Body of pancreas (tissue), 4 donors: Measurements from ENCODE around the gene KRT34. TPM values are rescaled to one million over a fixed set of nuclear protein-coding genes. Genes with fewer than 3 reads are reported as not detected.
"Not testable (repeated sequence)": the region's sequence is repeated elsewhere in the genome, so short reads cannot be mapped to it uniquely, and the experiment has no call there.

Experiments used
- ATAC-seq: fragments of 150-250 bp; one replicate; pipeline ENCODE4 v1.9.1; 2016
- DNase-seq, 4 donors: peaks; one replicate each; pipeline ENCODE4 v3.0.0-alpha.2; 2019
- H3K27ac ChIP-seq, 4 donors: fragments of 200-600 bp; sonication (generic); 1 replicate in 3 of 4; 2 replicates in 1 of 4; pipeline versions ENCODE4 v1.5.1 to v1.6.1; 2016 to 2019; ENCODE audit warnings: mild to moderate bottlenecking in 1 of 4, mixed read lengths in 1 of 4, moderate library complexity in 1 of 4
- H3K27me3 ChIP-seq, 2 donors: fragments of 200-600 bp; sonication (generic); one replicate each; pipeline ENCODE4 v1.6.0; 2016; ENCODE audit warnings: mild to moderate bottlenecking in 1 of 2
- H3K36me3 ChIP-seq, 2 donors: fragments of 200-600 bp; sonication (generic); replicated peaks in 1 of 2; 2 replicates each; pipeline ENCODE4 v1.5.1; 2016; ENCODE audit warnings: low read depth in 2 of 2; ENCODE audit not compliant: insufficient read depth in 1 of 2
- H3K4me1 ChIP-seq: fragments of 200-600 bp; sonication (generic); one replicate; pipeline ENCODE4 v1.6.0; 2016
- H3K4me3 ChIP-seq, 2 donors: fragments of 200-600 bp; sonication (generic); 1 replicate in 1 of 2; 2 replicates in 1 of 2; pipeline ENCODE4 v1.5.1; 2016 to 2019
- H3K9me3 ChIP-seq, 3 donors: fragments of 200-600 bp; sonication (generic); 1 replicate in 2 of 3; 2 replicates in 1 of 3; pipeline ENCODE4 v1.5.1; 2016
- POLR2A ChIP-seq, 3 donors: fragments of 450-650 bp; IDR thresholded peaks; one replicate each; pipeline ENCODE4 v1.6.1; 2016; ENCODE audit warnings: antibody characterized with exemption in 3 of 3, mild to moderate bottlenecking in 2 of 3
- WGBS, 2 donors: methylation state at CpG; one replicate each; pipeline ENCODE4 v1.1.5; 2017; 5-methylcytosine and 5-hydroxymethylcytosine counted together
- intact Hi-C: fragments of 100-400 bp; cut with DNase I; formaldehyde crosslinking; loops from one replicate; pipeline ENCODE4 v1.15.1; 2023
- total RNA-seq, 2 donors: library from RNA; depleted of rRNA; stranded (reverse); fragments of >200 nt; gene quantifications; one replicate each; pipeline ENCODE4 v1.1.0, GENCODE V29; 2016
- TF ChIP-seq, protein P1 (sequence below), 7 experiments: fragments of 450-650 bp in 4 of 7; fragments of 200-600 bp in 3 of 7; sonication (generic) in 3 of 7; IDR thresholded peaks; one replicate each; pipeline ENCODE4 v1.5.1; 2016 to 2019; ENCODE audit warnings: antibody characterized with exemption in 7 of 7

Gene KRT34
- total RNA-seq, 2 donors from 2014 or later, result not detected

GRCh38 chr17:41351177-41351576 is 30.9 kb downstream of the KRT34 start:
- H3K9me3 ChIP-seq, result no peaks in the 10 kb centered on the region
- H3K27ac ChIP-seq, result no peak overlapping the region
- no peaks in the 10 kb centered on the region for H3K27me3 ChIP-seq
- H3K4me1 ChIP-seq, result no peaks in the 10 kb centered on the region
- DNase-seq (no peak), ATAC-seq (no peak)
- H3K36me3 ChIP-seq, result no peaks in the 10 kb centered on the region
- TF ChIP-seq, protein P1, sequence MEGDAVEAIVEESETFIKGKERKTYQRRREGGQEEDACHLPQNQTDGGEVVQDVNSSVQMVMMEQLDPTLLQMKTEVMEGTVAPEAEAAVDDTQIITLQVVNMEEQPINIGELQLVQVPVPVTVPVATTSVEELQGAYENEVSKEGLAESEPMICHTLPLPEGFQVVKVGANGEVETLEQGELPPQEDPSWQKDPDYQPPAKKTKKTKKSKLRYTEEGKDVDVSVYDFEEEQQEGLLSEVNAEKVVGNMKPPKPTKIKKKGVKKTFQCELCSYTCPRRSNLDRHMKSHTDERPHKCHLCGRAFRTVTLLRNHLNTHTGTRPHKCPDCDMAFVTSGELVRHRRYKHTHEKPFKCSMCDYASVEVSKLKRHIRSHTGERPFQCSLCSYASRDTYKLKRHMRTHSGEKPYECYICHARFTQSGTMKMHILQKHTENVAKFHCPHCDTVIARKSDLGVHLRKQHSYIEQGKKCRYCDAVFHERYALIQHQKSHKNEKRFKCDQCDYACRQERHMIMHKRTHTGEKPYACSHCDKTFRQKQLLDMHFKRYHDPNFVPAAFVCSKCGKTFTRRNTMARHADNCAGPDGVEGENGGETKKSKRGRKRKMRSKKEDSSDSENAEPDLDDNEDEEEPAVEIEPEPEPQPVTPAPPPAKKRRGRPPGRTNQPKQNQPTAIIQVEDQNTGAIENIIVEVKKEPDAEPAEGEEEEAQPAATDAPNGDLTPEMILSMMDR (IDR thresholded peaks at IDR 0.05), result no peak
- TF ChIP-seq POLR2A (IDR thresholded peaks at IDR 0.05), result no peak
- WGBS, 2 donors, result 55 to 72% methylated on average over 2 of the region's 2 CpGs
- no peak overlapping the region for H3K4me3 ChIP-seq
- intact Hi-C loops, result no loop called here

DNA sequence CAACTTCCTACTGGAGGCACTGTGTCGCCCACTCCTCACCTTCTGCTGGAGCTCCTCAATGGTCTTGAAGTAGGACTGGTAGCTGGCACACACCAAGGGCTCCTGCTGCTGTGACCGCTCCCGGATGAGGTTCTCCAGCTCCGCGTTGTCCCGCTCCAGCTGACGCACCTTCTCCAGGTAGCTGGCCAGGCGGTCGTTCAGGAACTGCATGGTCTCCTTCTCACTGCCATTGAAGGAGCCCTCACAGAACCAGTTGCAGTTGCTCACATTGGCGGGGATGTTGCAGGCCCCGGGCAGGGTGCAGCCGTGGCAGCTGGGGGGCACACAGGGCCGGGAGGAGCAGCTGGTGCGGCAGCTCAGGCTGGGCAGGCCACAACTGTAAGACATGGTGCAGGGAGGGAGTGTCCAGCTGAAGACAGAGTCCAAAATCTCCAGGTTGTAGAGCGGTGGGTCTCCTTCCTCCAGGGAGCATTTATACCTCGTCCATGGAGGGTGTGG is 31.7 kb downstream of the KRT34 start, which contains the start of gene KRT33A:
KRT33A (minus strand) TSS at position 448 of the 498 bp plus-strand sequence; CDS start at position 387, 61 bp downstream.
- ATAC-seq, H3K9me3 ChIP-seq, H3K36me3 ChIP-seq, DNase-seq, H3K4me3 ChIP-seq, H3K27me3 ChIP-seq, H3K27ac ChIP-seq, H3K4me1 ChIP-seq, intact Hi-C loops: not testable (repeated sequence)
- WGBS, 2 donors, result 79 to 86% methylated on average over 15 of the region's 16 CpGs

DNA sequence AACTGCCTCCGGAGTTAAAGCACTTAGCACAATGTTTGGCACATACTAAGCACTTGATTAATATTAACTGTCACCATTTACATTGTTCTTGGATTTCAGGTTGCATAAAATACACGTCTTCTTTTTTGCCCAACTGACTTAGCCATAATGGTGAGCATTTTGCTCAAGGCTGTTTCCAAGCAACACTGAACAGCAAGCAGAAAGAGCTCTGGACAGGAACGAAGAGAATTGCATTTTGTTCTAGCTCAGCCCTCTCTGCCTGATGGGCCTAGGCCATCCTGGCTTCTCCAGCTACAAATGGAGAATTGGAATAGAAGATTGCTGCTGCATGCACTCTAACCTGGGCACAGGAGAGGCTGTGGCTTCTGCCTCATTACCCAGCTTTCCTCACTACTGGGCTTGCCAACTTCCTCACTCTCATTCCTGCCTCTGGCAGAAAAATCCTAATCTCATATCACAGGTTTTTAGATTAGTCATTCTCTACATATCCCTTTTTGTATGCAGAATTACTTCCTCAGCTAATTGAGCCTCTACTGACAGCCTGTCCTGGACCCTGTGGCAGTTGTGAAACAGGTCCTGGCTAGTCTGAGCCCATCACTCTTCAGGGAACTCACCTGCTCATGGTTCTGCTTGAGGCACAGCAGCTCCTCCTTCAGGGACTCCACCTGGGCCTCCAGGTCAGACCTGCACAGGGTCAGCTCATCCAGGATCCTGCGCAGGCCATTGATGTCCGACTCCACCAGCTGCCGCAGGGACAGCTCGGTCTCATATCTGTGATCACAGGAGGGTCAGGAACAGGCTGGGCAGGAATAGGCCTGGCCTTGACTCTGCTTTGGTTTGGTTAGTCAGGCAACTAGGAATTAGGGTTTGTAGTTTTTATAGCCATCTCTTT is 34.0 kb downstream of the KRT34 start:
- Histone ChIP-seq H3K27me3 (no peaks in the 10 kb centered on the region), H3K27ac (no peak overlapping the region), H3K36me3 (no peaks in the 10 kb centered on the region), H3K4me3 (no peak overlapping the region), H3K9me3 (no peaks in the 10 kb centered on the region), H3K4me1 (no peaks in the 10 kb centered on the region)
- WGBS, 2 donors, result 55 to 60% methylated on average over 5 to 6 of the region's 7 CpGs
- DNase-seq (no peak), ATAC-seq (no peak)
- intact Hi-C loops, result no loop called here
- no peak for TF ChIP-seq POLR2A (IDR thresholded peaks at IDR 0.05)
- TF ChIP-seq, protein P1 (IDR thresholded peaks at IDR 0.05), result no peak

DNA sequence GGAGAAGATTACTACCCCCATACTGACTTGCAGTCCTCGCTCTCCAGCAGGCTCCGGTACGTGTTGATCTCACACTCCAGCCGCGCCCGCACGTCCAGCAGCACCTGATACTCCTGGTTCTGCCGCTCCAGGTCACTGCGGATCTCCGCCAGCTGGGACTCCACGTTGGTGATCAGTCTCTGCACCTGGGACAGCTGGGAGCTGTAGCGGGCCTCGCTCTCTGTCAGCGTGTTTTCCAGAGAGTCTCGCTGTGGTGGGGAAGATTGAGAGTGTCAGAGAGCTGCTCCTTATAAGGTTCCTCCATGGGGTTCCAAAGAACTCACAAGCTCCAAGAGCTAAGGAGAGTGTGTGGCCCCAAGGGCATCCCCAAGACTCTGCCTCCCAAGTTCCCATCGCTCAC is 35.7 kb downstream of the KRT34 start:
- H3K4me3 ChIP-seq, ATAC-seq, H3K27me3 ChIP-seq, H3K4me1 ChIP-seq, intact Hi-C loops, H3K9me3 ChIP-seq, DNase-seq, H3K36me3 ChIP-seq, H3K27ac ChIP-seq: not testable (repeated sequence)
- 80 to 87% methylated on average over 15 of the region's 16 CpGs for WGBS, 2 donors

DNA sequence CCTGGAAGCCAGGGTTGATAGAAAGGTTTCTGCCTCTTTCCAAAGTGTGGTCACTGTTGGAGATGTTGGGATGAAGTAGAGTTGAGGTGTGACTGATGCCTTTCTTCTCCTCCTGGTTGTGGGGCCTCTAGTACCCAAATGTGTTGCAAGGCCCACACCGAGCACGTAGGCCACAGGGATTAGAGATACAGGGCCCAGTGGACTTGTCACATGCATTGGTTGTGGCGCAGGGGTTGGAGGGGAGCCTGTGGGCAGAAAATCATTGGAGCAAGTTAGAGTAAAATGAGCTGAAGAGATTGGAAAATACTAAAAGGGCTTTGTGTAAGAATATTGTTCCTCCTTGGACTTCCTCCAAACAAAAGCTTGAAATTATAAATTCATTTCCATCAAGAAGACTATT is 36.1 kb downstream of the KRT34 start:
- Histone ChIP-seq H3K4me1 (no peaks in the 10 kb centered on the region), H3K36me3 (no peaks in the 10 kb centered on the region), H3K27me3 (no peaks in the 10 kb centered on the region), H3K4me3 (no peak overlapping the region), H3K9me3 (no peaks in the 10 kb centered on the region), H3K27ac (no peak overlapping the region)
- 77 to 78% methylated on average over 3 of the region's 3 CpGs for WGBS, 2 donors
- intact Hi-C loops, result no loop called here
- ATAC-seq, result no peak
- DNase-seq, result no peak
- TF ChIP-seq, protein P1 (IDR thresholded peaks at IDR 0.05), result no peak
- no peak for TF ChIP-seq POLR2A (IDR thresholded peaks at IDR 0.05)
